Stimulated activated CD4-positive, alpha-beta T cell treated with anti-CD3 and anti-CD28 coated beads, Interleukin-15, amount 100 ng/mL, for 1 hour (primary cell): ENCODE results near the gene KLK8.

Experiments used
- DNase-seq, 2 donors: peaks; one replicate each; pipeline ENCODE4 v3.0.0-alpha.2; 2020; ENCODE audit warnings: low read depth in 1 of 2, low spot score in 1 of 2

Gene KLK8

GRCh38 chr19:50957587-50957986 is 43.8 kb downstream of the KLK8 start:
- DNase-seq, result no peak

- no peak for DNase-seq
Measured at GRCh38 chr19:50952910-50953309, 48.5 kb downstream of the KLK8 start, which contains the start of gene KLK5. KLK5 (minus strand) TSS chr19:50953038; CDS start chr19:50952657, 381 bp downstream.

- no peak for DNase-seq
Measured at GRCh38 chr19:50949861-50950260, 51.5 kb downstream of the KLK8 start.

- no peak for DNase-seq
Measured at GRCh38 chr19:50947123-50947522, 54.3 kb downstream of the KLK8 start.
